ENCODE results near the gene PDK2. TPM values are rescaled to one million over a fixed set of nuclear protein-coding genes. Genes with fewer than 3 reads are reported as not detected.

PDK2 gene
- total and polyA plus RNA-seq, 2 experiments from 2014 or later = 12.0 to 15.9 TPM

DNA sequence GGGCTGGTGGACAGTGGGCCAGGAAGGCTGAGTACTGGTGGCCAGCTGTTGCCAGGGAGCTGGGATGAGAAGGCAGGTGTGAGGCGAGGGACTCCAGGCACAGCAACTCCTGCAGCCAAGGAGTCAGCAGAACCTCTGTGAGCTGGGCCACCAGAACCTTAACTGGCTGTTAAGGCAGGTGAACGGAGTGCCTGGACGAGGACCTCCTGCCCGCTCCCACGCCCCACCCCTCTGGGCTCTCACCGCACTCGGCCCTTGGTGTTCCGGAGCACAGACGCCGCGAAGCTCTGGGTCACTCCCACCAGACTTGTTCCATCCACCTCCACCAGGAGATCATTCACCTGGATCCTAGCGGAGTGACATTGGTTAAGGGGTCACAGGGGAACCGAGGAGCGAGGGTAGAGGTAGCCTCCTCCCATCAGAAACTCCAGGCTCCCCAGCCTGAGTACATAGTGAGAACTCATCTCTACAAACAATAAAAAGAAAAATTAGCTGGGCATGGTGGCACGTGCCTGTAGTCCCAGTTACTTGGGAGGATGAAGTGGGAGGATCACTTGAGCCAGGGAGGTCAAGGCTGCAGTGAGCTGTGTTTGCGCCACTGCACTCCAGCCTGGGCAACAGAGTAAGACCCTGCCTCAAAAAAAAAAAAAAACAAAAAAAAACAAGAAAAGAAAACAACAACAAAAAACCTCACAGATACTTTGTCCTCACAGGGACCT lies 46.0 kb downstream of the PDK2 start:
- Histone ChIP-seq H3K36me3 (ENCODE audit: insufficient read depth) (no peaks in the 10 kb centered on the region; the same call in 1 of the 2 replicates), H3K79me2 (replicated peaks; ENCODE audit: insufficient read depth) (no peaks in the 10 kb centered on the region), H3K4me1 (ENCODE audit: insufficient read depth) (peaks cover 5% of the 10 kb centered on the region), H4K20me1 (replicated peaks; ENCODE audit: insufficient read depth) (no peaks in the 10 kb centered on the region), H3K4me2 (no peak overlapping the region), H3K9me2 (ENCODE audit: insufficient read depth) (no peaks in the 10 kb centered on the region), H3F3A (replicated peaks; ENCODE audit: low read depth) (no peaks in the 10 kb centered on the region), H3K4me3 (no peak overlapping the region), H2AFZ (no peak overlapping the region), H3K27ac (ENCODE audit: low read depth) (no peak overlapping the region), H3K27me3 (ENCODE audit: insufficient read depth) (no peaks in the 10 kb centered on the region)
- H3K27ac Mint-ChIP-seq = no peak overlapping the region
- H3K4me1 Mint-ChIP-seq = peaks cover 19% of the 10 kb centered on the region
- H3K4me3 Mint-ChIP-seq = no peak overlapping the region
- ATAC-seq = no peak
- no peak for DNase-seq (ENCODE audit: low spot score)
- peaks cover 53% of the 10 kb centered on the region for H3K36me3 Mint-ChIP-seq (ENCODE audit: low read depth)
- H3K27me3 Mint-ChIP-seq (ENCODE audit: insufficient read depth, low read depth, poor library complexity) = peaks cover 25% of the 10 kb centered on the region
- no peaks in the 10 kb centered on the region for H3K9me3 Mint-ChIP-seq
- TF ChIP-seq ZNF114 (CRISPR knock-in tag; IDR thresholded peaks at IDR 0.05) (no peak), ZNF331 (CRISPR knock-in tag; IDR thresholded peaks at IDR 0.05; ENCODE audit: low read depth) (no peak), JUNB (IDR thresholded peaks at IDR 0.05; ENCODE audit: unreplicated experiment) (no peak)
- TF ChIP-seq, protein P1, sequence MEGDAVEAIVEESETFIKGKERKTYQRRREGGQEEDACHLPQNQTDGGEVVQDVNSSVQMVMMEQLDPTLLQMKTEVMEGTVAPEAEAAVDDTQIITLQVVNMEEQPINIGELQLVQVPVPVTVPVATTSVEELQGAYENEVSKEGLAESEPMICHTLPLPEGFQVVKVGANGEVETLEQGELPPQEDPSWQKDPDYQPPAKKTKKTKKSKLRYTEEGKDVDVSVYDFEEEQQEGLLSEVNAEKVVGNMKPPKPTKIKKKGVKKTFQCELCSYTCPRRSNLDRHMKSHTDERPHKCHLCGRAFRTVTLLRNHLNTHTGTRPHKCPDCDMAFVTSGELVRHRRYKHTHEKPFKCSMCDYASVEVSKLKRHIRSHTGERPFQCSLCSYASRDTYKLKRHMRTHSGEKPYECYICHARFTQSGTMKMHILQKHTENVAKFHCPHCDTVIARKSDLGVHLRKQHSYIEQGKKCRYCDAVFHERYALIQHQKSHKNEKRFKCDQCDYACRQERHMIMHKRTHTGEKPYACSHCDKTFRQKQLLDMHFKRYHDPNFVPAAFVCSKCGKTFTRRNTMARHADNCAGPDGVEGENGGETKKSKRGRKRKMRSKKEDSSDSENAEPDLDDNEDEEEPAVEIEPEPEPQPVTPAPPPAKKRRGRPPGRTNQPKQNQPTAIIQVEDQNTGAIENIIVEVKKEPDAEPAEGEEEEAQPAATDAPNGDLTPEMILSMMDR (conservative IDR thresholded peaks at IDR 0.05; ENCODE audit: low read depth in 2 of 2) = no peak
- TF ChIP-seq, protein P2, sequence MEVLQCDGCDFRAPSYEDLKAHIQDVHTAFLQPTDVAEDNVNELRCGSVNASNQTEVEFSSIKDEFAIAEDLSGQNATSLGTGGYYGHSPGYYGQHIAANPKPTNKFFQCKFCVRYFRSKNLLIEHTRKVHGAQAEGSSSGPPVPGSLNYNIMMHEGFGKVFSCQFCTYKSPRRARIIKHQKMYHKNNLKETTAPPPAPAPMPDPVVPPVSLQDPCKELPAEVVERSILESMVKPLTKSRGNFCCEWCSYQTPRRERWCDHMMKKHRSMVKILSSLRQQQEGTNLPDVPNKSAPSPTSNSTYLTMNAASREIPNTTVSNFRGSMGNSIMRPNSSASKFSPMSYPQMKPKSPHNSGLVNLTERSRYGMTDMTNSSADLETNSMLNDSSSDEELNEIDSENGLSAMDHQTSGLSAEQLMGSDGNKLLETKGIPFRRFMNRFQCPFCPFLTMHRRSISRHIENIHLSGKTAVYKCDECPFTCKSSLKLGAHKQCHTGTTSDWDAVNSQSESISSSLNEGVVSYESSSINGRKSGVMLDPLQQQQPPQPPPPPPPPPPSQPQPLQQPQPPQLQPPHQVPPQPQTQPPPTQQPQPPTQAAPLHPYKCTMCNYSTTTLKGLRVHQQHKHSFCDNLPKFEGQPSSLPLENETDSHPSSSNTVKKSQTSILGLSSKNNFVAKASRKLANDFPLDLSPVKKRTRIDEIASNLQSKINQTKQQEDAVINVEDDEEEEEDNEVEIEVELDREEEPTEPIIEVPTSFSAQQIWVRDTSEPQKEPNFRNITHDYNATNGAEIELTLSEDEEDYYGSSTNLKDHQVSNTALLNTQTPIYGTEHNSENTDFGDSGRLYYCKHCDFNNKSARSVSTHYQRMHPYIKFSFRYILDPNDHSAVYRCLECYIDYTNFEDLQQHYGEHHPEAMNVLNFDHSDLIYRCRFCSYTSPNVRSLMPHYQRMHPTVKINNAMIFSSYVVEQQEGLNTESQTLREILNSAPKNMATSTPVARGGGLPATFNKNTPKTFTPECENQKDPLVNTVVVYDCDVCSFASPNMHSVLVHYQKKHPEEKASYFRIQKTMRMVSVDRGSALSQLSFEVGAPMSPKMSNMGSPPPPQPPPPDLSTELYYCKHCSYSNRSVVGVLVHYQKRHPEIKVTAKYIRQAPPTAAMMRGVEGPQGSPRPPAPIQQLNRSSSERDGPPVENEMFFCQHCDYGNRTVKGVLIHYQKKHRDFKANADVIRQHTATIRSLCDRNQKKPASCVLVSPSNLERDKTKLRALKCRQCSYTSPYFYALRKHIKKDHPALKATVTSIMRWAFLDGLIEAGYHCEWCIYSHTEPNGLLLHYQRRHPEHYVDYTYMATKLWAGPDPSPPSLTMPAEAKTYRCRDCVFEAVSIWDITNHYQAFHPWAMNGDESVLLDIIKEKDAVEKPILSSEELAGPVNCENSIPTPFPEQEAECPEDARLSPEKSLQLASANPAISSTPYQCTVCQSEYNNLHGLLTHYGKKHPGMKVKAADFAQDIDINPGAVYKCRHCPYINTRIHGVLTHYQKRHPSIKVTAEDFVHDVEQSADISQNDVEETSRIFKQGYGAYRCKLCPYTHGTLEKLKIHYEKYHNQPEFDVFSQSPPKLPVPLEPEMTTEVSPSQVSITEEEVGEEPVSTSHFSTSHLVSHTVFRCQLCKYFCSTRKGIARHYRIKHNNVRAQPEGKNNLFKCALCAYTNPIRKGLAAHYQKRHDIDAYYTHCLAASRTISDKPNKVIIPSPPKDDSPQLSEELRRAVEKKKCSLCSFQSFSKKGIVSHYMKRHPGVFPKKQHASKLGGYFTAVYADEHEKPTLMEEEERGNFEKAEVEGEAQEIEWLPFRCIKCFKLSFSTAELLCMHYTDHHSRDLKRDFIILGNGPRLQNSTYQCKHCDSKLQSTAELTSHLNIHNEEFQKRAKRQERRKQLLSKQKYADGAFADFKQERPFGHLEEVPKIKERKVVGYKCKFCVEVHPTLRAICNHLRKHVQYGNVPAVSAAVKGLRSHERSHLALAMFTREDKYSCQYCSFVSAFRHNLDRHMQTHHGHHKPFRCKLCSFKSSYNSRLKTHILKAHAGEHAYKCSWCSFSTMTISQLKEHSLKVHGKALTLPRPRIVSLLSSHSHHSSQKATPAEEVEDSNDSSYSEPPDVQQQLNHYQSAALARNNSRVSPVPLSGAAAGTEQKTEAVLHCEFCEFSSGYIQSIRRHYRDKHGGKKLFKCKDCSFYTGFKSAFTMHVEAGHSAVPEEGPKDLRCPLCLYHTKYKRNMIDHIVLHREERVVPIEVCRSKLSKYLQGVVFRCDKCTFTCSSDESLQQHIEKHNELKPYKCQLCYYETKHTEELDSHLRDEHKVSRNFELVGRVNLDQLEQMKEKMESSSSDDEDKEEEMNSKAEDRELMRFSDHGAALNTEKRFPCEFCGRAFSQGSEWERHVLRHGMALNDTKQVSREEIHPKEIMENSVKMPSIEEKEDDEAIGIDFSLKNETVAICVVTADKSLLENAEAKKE (CRISPR knock-in tag; IDR thresholded peaks at IDR 0.05) = no peak
